HEK293T (cell line): ENCODE results near the gene ZMPSTE24.

Source experiments
- CTCF ChIA-PET: fragments of 350-600 bp; formaldehyde crosslinking; extraction: SDS; loops from one replicate; lab custom pipeline; 2021; ENCODE audit warnings: antibody characterized with exemption, inconsistent platforms; lab: Yijun Ruan, JAX
- POLR2A ChIA-PET: fragments of 350-600 bp; formaldehyde crosslinking; extraction: SDS; loops from one replicate; lab custom pipeline; 2020; ENCODE audit warnings: antibody characterized with exemption, inconsistent platforms; lab: Yijun Ruan, JAX
- DNase-seq: peaks from one replicate; pipeline ENCODE4 v3.0.0; 2012; ENCODE audit warnings: mixed read lengths; ENCODE audit errors: extremely low spot score
- ARNT ChIP-seq: fragments of 450-650 bp; IDR thresholded peaks from 2 replicates; pipeline ENCODE4 v1.6.1; 2017; ENCODE audit warnings: mild to moderate bottlenecking
- BHLHE40 ChIP-seq: fragments of 450-650 bp; IDR thresholded peaks from 2 replicates; pipeline ENCODE4 v1.6.1; 2016; ENCODE audit warnings: mild to moderate bottlenecking, moderate library complexity, borderline replicate concordance
- CTBP1 ChIP-seq: fragments of 450-650 bp; IDR thresholded peaks from 2 replicates; pipeline ENCODE4 v1.6.1; 2016; ENCODE audit warnings: borderline replicate concordance
- ELF4 ChIP-seq: fragments of 450-650 bp; IDR thresholded peaks from 2 replicates; pipeline ENCODE4 v1.6.1; 2017; ENCODE audit warnings: antibody characterized with exemption
- FOXA1 ChIP-seq: fragments of 450-650 bp; IDR thresholded peaks from 2 replicates; pipeline ENCODE4 v1.6.1; 2016; ENCODE audit warnings: mild to moderate bottlenecking
- FOXK2 ChIP-seq: fragments of 450-650 bp; IDR thresholded peaks from 2 replicates; pipeline ENCODE4 v1.6.1; 2016; ENCODE audit warnings: mild to moderate bottlenecking
- FOXM1 ChIP-seq: fragments of 450-650 bp; IDR thresholded peaks from 2 replicates; pipeline ENCODE4 v1.6.1; 2017; ENCODE audit warnings: mild to moderate bottlenecking, borderline replicate concordance
- HDGF ChIP-seq: fragments of 450-650 bp; IDR thresholded peaks from 2 replicates; pipeline ENCODE4 v1.6.1; 2017; ENCODE audit warnings: antibody characterized with exemption, borderline replicate concordance
- L3MBTL2 ChIP-seq: fragments of 450-650 bp; conservative IDR thresholded peaks from 2 replicates; pipeline ENCODE4 v1.6.1; 2016; ENCODE audit warnings: mild to moderate bottlenecking
- LEF1 ChIP-seq: fragments of 450-650 bp; IDR thresholded peaks from 2 replicates; pipeline ENCODE4 v1.6.1; 2017; ENCODE audit warnings: mild to moderate bottlenecking, borderline replicate concordance
- NFRKB ChIP-seq: fragments of 450-650 bp; IDR thresholded peaks from 2 replicates; pipeline ENCODE4 v1.6.1; 2016; ENCODE audit warnings: mild to moderate bottlenecking, moderate library complexity
- PKNOX1 ChIP-seq: fragments of 450-650 bp; IDR thresholded peaks from 2 replicates; pipeline ENCODE4 v1.6.1; 2016
- SP1 ChIP-seq: fragments of 450-650 bp; IDR thresholded peaks from 2 replicates; pipeline ENCODE4 v1.6.1; 2017
- SUZ12 ChIP-seq: fragments of 450-650 bp; IDR thresholded peaks from 2 replicates; pipeline ENCODE4 v1.6.1; 2016; ENCODE audit warnings: mild to moderate bottlenecking
- TARDBP ChIP-seq: fragments of 450-650 bp; IDR thresholded peaks from 2 replicates; pipeline ENCODE4 v1.6.1; 2016
- ZNF384 ChIP-seq: fragments of 450-650 bp; IDR thresholded peaks from 2 replicates; pipeline ENCODE4 v1.6.1; 2016

ZMPSTE24 gene

GRCh38 chr1:40308036-40308727, 50.1 kb downstream of the ZMPSTE24 start:
- DNase-seq, result no peak
- POLR2A ChIA-PET, result no interaction called here
- TF ChIP-seq BHLHE40 (no peak), FOXK2 (no peak), PKNOX1 (no peak), SP1 (no peak), SUZ12 (no peak), ZNF384 (no peak)
- CTCF ChIA-PET, result no interaction called here

- no peak for TF ChIP-seq TARDBP
- no peak for TF ChIP-seq ELF4
- no peak for TF ChIP-seq BHLHE40
- no peak for TF ChIP-seq CTBP1
- no peak for TF ChIP-seq FOXA1
- TF ChIP-seq L3MBTL2, result no peak
- TF ChIP-seq HDGF, result no peak
- no peak for TF ChIP-seq PKNOX1
- no peak for TF ChIP-seq SUZ12
- TF ChIP-seq FOXM1, result no peak
- TF ChIP-seq FOXK2, result no peak
- TF ChIP-seq NFRKB, result no peak
- TF ChIP-seq LEF1, result no peak
- POLR2A ChIA-PET, result no interaction called here
- peak; percentile 2 for DNase-seq
- CTCF ChIA-PET, result no interaction called here
These were observed 51.5 kb downstream of the ZMPSTE24 start for GRCh38 chr1:40309374-40310128.

- TF ChIP-seq CTBP1 (no peak), LEF1 (no peak), BHLHE40 (no peak), ELF4 (no peak), SUZ12 (no peak), SP1 (no peak), HDGF (no peak), L3MBTL2 (no peak), ARNT (no peak), FOXA1 (no peak), FOXM1 (no peak), TARDBP (no peak), NFRKB (no peak), ZNF384 (no peak), FOXK2 (no peak), PKNOX1 (no peak)
- ChIA-PET POLR2A (no interaction called here), CTCF (no interaction called here)
- DNase-seq, result no peak
These were observed 52.1 kb downstream of the ZMPSTE24 start for GRCh38 chr1:40310129-40310461.

- ChIA-PET POLR2A (no interaction called here), CTCF (no interaction called here)
- peak; percentile 17 for DNase-seq
- TF ChIP-seq ZNF384, result no peak
- TF ChIP-seq SP1, result no peak
- TF ChIP-seq FOXM1, result no peak
- TF ChIP-seq NFRKB, result no peak
- no peak for TF ChIP-seq BHLHE40
- TF ChIP-seq L3MBTL2, result no peak
- TF ChIP-seq HDGF, result no peak
These were observed 53.1 kb downstream of the ZMPSTE24 start for GRCh38 chr1:40310983-40311642.

- CTCF ChIA-PET, result no interaction called here
- TF ChIP-seq L3MBTL2 (no peak), NFRKB (no peak), ELF4 (no peak), HDGF (no peak), BHLHE40 (no peak), ARNT (no peak), SUZ12 (no peak), FOXA1 (no peak)
These were observed 53.7 kb downstream of the ZMPSTE24 start for GRCh38 chr1:40311692-40312091.

More at GRCh38 chr1:40311692-40312091, 53.7 kb downstream of the ZMPSTE24 start:
- POLR2A ChIA-PET, result no interaction called here
- DNase-seq, result peak; percentile 2
